ENCODE results near the gene ABCB4.

ABCB4 gene

DNA sequence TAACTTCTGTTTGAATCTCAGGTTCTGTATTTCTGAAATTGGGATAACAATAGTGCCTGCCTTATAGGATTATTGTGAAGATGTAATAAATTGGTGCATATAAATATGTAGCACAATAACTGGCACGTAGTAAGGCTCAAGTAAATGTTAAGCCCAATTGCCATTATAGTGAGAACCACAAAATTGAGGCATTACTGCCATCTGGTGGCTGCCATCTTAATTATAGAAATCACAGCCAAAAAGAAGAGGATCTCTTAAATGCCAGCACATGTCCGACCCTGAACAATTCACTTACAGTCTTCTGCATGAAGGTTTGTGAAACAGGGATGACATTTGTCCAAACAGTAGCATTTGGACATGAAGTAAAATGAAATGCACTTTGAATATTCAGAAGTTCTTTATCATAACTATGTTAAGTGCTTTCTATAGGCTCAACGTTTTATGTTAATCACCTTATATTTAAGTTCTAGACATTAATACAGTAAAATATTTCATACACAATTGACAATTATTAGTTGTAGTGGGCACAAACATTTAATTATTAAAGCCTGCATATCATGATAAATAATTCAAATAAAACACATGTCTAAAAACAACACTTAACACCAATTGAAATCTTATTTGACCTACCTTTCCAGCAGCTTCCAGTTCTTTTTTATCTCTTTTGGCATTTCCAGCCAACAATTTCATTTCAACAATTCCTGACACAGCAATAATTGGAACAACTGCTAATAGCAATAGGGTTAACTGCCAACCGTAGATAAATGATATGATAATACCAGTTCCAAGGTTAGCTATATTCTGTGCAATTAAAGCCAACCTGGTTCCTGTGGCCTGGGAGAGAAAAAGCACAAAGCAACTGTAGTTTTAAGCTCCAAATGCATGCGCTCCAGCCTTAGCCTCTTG, 58.5 kb downstream of the ABCB4 start:
- Histone ChIP-seq H3K9ac (ENCODE audit: low read depth, low read length) (no peak overlapping the region), H3K27me3 (ENCODE audit: insufficient read depth, low read length) (no peaks in the 10 kb centered on the region), H3K36me3 (ENCODE audit: insufficient read depth, low read depth, low read length) (no peaks in the 10 kb centered on the region), H3K4me1 (ENCODE audit: insufficient read depth, low read length) (no peaks in the 10 kb centered on the region), H3K27ac (ENCODE audit: low read length) (no peak overlapping the region), H3K9me3 (ENCODE audit: insufficient read depth, low read depth, low read length) (no peaks in the 10 kb centered on the region), H3K4me3 (ENCODE audit: low read length) (no peak overlapping the region)

- Histone ChIP-seq H3K36me3 (ENCODE audit: insufficient read depth, low read depth, low read length) (no peaks in the 10 kb centered on the region), H3K27ac (ENCODE audit: low read length) (no peak overlapping the region), H3K4me1 (ENCODE audit: insufficient read depth, low read length) (no peaks in the 10 kb centered on the region), H3K9ac (ENCODE audit: low read depth, low read length) (no peak overlapping the region), H3K27me3 (ENCODE audit: insufficient read depth, low read length) (no peaks in the 10 kb centered on the region), H3K4me3 (ENCODE audit: low read length) (no peak overlapping the region), H3K9me3 (ENCODE audit: insufficient read depth, low read depth, low read length) (no peaks in the 10 kb centered on the region)
Observed at GRCh38 chr7:87414794-87415188, 60.7 kb downstream of the ABCB4 start.

DNA sequence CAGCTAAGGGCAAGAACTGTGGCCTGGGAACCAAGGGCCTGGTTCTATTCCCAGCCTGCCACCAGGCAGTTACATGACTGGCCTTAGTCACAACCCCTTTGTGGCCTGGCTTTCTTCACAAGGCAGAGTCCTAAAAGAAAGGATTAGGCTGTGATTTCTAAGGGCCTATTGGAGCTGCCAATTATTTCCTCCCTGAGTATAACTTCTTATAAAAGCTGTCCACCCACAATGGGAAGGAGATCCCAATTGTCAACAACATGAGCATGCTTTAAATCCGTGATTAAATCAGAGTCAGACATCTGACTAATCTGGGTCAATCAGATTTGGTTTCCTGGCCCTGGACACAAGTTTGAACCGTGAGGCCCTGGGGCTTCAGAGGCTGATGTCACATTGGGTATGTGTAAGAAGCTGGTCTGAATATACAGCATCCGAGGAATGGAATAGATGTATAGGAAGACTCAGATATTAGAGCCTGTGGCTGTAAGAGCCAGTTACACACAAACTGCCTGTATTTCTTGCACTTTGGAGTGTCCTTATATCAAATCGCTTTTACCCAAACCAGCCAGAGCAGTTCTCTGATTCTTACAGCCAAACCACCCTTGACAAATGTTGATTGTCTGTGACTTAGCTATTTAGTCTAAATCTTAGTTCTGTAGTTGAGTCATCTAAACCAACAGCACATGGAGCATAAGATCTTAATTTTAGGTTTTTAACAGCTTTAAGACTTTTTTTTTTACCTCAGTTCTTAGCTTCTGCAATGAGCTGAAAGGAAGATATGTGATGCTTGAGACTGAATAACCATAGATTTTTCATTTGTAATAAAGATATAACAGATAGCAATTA, 61.3 kb downstream of the ABCB4 start:
- H3K36me3 ChIP-seq (ENCODE audit: insufficient read depth, low read depth, low read length): no peaks in the 10 kb centered on the region
- H3K4me1 ChIP-seq (ENCODE audit: insufficient read depth, low read length): no peaks in the 10 kb centered on the region
- H3K27ac ChIP-seq (ENCODE audit: low read length): no peak overlapping the region
- H3K9me3 ChIP-seq (ENCODE audit: insufficient read depth, low read depth, low read length): no peaks in the 10 kb centered on the region
- H3K4me3 ChIP-seq (ENCODE audit: low read length): no peak overlapping the region
- no peak overlapping the region for H3K9ac ChIP-seq (ENCODE audit: low read depth, low read length)
- H3K27me3 ChIP-seq (ENCODE audit: insufficient read depth, low read length): no peaks in the 10 kb centered on the region

DNA sequence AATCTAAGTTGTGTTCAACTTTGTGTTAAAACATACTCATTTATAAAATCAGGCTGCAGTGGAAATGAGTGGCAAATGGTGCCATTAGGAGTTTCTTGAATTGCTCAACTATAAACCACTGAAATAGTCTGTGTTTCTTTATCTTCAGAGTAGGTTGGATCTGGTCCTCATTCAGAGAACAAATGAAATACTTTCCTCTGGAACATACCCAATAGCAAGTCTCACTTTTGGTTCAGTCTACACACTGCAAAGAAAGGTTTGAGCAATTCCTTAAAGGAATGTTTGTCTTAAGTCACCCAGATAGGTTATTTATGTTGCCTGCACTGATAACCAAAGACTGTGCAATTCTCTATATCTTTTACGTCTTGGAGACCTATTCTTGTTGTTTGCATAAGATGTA, 62.5 kb downstream of the ABCB4 start:
- H3K27ac ChIP-seq (ENCODE audit: low read length): no peak overlapping the region
- no peak overlapping the region for H3K9ac ChIP-seq (ENCODE audit: low read depth, low read length)
- H3K36me3 ChIP-seq (ENCODE audit: insufficient read depth, low read depth, low read length): no peaks in the 10 kb centered on the region
- no peak overlapping the region for H3K4me3 ChIP-seq (ENCODE audit: low read length)
- H3K27me3 ChIP-seq (ENCODE audit: insufficient read depth, low read length): no peaks in the 10 kb centered on the region
- no peaks in the 10 kb centered on the region for H3K9me3 ChIP-seq (ENCODE audit: insufficient read depth, low read depth, low read length)
- H3K4me1 ChIP-seq (ENCODE audit: insufficient read depth, low read length): no peaks in the 10 kb centered on the region

GRCh38 chr7:87411186-87411585, 64.3 kb downstream of the ABCB4 start:
- no peak overlapping the region for H3K9ac ChIP-seq (ENCODE audit: low read depth, low read length)
- H3K27ac ChIP-seq (ENCODE audit: low read length): no peak overlapping the region
- no peaks in the 10 kb centered on the region for H3K36me3 ChIP-seq (ENCODE audit: insufficient read depth, low read depth, low read length)
- no peaks in the 10 kb centered on the region for H3K27me3 ChIP-seq (ENCODE audit: insufficient read depth, low read length)
- no peak overlapping the region for H3K4me3 ChIP-seq (ENCODE audit: low read length)
- H3K9me3 ChIP-seq (ENCODE audit: insufficient read depth, low read depth, low read length): no peaks in the 10 kb centered on the region
- no peaks in the 10 kb centered on the region for H3K4me1 ChIP-seq (ENCODE audit: insufficient read depth, low read length)

DNA sequence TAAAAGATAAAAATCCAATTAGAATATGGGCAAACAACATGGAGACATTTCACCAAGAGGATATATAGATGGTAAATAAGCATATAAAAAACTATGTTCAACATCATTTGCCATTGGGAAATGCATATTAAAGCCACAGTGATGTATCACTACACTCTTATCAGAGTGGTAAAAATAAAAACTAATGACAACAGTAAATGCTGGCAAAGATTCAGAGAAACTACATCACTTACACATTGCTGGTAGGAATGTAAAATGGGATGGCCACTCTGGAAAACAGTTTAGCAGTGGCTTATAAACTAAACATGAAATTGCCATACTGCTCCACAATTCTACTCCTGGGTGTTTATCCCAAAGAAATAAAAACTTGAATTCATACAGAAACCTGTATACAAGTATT, 70.8 kb downstream of the ABCB4 start:
- Histone ChIP-seq H3K4me1 (ENCODE audit: insufficient read depth, low read length) (no peaks in the 10 kb centered on the region), H3K4me3 (ENCODE audit: low read length) (no peak overlapping the region), H3K27ac (ENCODE audit: low read length) (no peak overlapping the region), H3K9ac (ENCODE audit: low read depth, low read length) (no peak overlapping the region), H3K9me3 (ENCODE audit: insufficient read depth, low read depth, low read length) (no peaks in the 10 kb centered on the region), H3K27me3 (ENCODE audit: insufficient read depth, low read length) (no peaks in the 10 kb centered on the region), H3K36me3 (ENCODE audit: insufficient read depth, low read depth, low read length) (no peaks in the 10 kb centered on the region)

- Histone ChIP-seq H3K27ac (ENCODE audit: low read length) (no peak overlapping the region), H3K4me1 (ENCODE audit: insufficient read depth, low read length) (no peaks in the 10 kb centered on the region), H3K36me3 (ENCODE audit: insufficient read depth, low read depth, low read length) (no peaks in the 10 kb centered on the region), H3K9ac (ENCODE audit: low read depth, low read length) (no peak overlapping the region), H3K4me3 (ENCODE audit: low read length) (no peak overlapping the region), H3K27me3 (ENCODE audit: insufficient read depth, low read length) (no peaks in the 10 kb centered on the region), H3K9me3 (ENCODE audit: insufficient read depth, low read depth, low read length) (no peaks in the 10 kb centered on the region)
Observed at GRCh38 chr7:87398446-87398845, 77.0 kb downstream of the ABCB4 start.

DNA sequence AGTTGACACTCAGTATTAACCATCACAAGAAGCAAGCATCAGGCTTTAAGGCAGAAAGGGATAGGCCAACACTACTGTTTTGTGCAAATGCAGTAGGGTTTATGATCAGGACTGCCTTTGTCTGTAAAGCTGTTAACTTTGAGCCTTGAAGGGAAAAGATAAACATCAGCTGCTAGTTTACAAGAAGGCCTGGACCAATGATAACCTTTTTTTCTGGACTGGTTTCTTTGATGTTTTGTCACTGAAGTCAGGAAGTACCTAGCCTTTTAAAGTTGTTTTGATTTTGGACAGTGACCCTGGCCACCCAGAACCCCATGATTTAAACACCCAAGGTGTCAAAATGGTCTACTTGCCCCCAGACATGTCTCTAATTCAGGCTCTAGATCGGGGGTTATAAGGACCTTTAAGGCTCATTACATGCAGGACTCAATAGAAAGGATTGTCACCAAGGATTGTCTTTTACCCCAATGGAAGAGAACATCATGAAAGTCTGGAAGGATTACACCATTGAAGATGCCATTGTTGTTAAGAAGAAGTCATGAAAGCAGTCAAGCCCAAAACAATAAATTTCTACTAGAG, 79.9 kb downstream of the ABCB4 start:
- no peak overlapping the region for H3K9ac ChIP-seq (ENCODE audit: low read depth, low read length)
- no peaks in the 10 kb centered on the region for H3K36me3 ChIP-seq (ENCODE audit: insufficient read depth, low read depth, low read length)
- H3K4me1 ChIP-seq (ENCODE audit: insufficient read depth, low read length): no peaks in the 10 kb centered on the region
- H3K4me3 ChIP-seq (ENCODE audit: low read length): no peak overlapping the region
- no peaks in the 10 kb centered on the region for H3K9me3 ChIP-seq (ENCODE audit: insufficient read depth, low read depth, low read length)
- H3K27me3 ChIP-seq (ENCODE audit: insufficient read depth, low read length): no peaks in the 10 kb centered on the region
- H3K27ac ChIP-seq (ENCODE audit: low read length): no peak overlapping the region

- Histone ChIP-seq H3K27ac (ENCODE audit: low read length) (no peak overlapping the region), H3K4me1 (ENCODE audit: insufficient read depth, low read length) (no peaks in the 10 kb centered on the region), H3K9ac (ENCODE audit: low read depth, low read length) (no peak overlapping the region), H3K27me3 (ENCODE audit: insufficient read depth, low read length) (no peaks in the 10 kb centered on the region), H3K4me3 (ENCODE audit: low read length) (no peak overlapping the region), H3K9me3 (ENCODE audit: insufficient read depth, low read depth, low read length) (no peaks in the 10 kb centered on the region), H3K36me3 (ENCODE audit: insufficient read depth, low read depth, low read length) (no peaks in the 10 kb centered on the region)
Observed at GRCh38 chr7:87391020-87391701, 84.3 kb downstream of the ABCB4 start.

- Histone ChIP-seq H3K4me3 (ENCODE audit: low read length) (no peak overlapping the region), H3K4me1 (ENCODE audit: insufficient read depth, low read length) (no peaks in the 10 kb centered on the region), H3K9ac (ENCODE audit: low read depth, low read length) (no peak overlapping the region), H3K9me3 (ENCODE audit: insufficient read depth, low read depth, low read length) (no peaks in the 10 kb centered on the region; the same call in 1 of the 2 replicates), H3K27ac (ENCODE audit: low read length) (no peak overlapping the region), H3K27me3 (ENCODE audit: insufficient read depth, low read length) (no peaks in the 10 kb centered on the region), H3K36me3 (ENCODE audit: insufficient read depth, low read depth, low read length) (no peaks in the 10 kb centered on the region)
Observed at GRCh38 chr7:87380905-87381304, 94.6 kb downstream of the ABCB4 start.

- no peaks in the 10 kb centered on the region for H3K36me3 ChIP-seq (ENCODE audit: insufficient read depth, low read depth, low read length)
- no peak overlapping the region for H3K27ac ChIP-seq (ENCODE audit: low read length)
- no peaks in the 10 kb centered on the region for H3K4me1 ChIP-seq (ENCODE audit: insufficient read depth, low read length)
- H3K9ac ChIP-seq (ENCODE audit: low read depth, low read length): no peak overlapping the region
- H3K9me3 ChIP-seq (ENCODE audit: insufficient read depth, low read depth, low read length): no peaks in the 10 kb centered on the region
- H3K4me3 ChIP-seq (ENCODE audit: low read length): no peak overlapping the region
- H3K27me3 ChIP-seq (ENCODE audit: insufficient read depth, low read length): no peaks in the 10 kb centered on the region
Observed at GRCh38 chr7:87375662-87376435, 99.6 kb downstream of the ABCB4 start.
